Measurements from ENCODE around the gene EEIG2. TPM values are rescaled to one million over a fixed set of nuclear protein-coding genes. Genes with fewer than 3 reads are reported as not detected.

The EEIG2 gene
- total and polyA plus RNA-seq, 9 donors = 5.3 to 37.8 (median 11.3) TPM

- intact Hi-C loops (cut with DNase I) = no loop called here
These were observed 9.3 kb downstream of the EEIG2 start for GRCh38 chr1:108569097-108569728.

GRCh38 chr1:108570128-108570527 is 10.2 kb downstream of the EEIG2 start:
- H3K4me1 ChIP-seq (ENCODE audit: insufficient read depth) = no peaks in the 10 kb centered on the region
- no peak for DNase-seq
- no peaks in the 10 kb centered on the region for H3K9me3 ChIP-seq
- TF ChIP-seq EP300 (IDR thresholded peaks at IDR 0.05) (no peak), CTCF (IDR thresholded peaks at IDR 0.05) (no peak), POLR2A (IDR thresholded peaks at IDR 0.05) (no peak)
- intact Hi-C loops (cut with DNase I) = no loop called here
- no peaks in the 10 kb centered on the region for H3K27me3 ChIP-seq
- H3K27ac ChIP-seq = no peak overlapping the region
- no peak overlapping the region for H3K4me3 ChIP-seq
- H3K36me3 ChIP-seq = no peaks in the 10 kb centered on the region

More at GRCh38 chr1:108569097-108569728, 9.3 kb downstream of the EEIG2 start:
- 95 to 99% (median 97%) methylated on average over 3 of the region's 3 CpGs for WGBS, 3 donors
- no peak overlapping the region for H3K27ac ChIP-seq
- no peak for TF ChIP-seq CTCF (IDR thresholded peaks at IDR 0.05)
- TF ChIP-seq EP300 (IDR thresholded peaks at IDR 0.05) = no peak
- no peak for TF ChIP-seq POLR2A (IDR thresholded peaks at IDR 0.05)
- H3K27me3 ChIP-seq = no peaks in the 10 kb centered on the region
- no peaks in the 10 kb centered on the region for H3K36me3 ChIP-seq
- H3K4me3 ChIP-seq = no peak overlapping the region
- no peaks in the 10 kb centered on the region for H3K9me3 ChIP-seq
- DNase-seq = no peak
- H3K4me1 ChIP-seq (ENCODE audit: insufficient read depth) = no peaks in the 10 kb centered on the region

GRCh38 chr1:108570998-108571401 is 11.1 kb downstream of the EEIG2 start:
- Histone ChIP-seq H3K4me1 (ENCODE audit: insufficient read depth) (no peaks in the 10 kb centered on the region), H3K4me3 (no peak overlapping the region), H3K36me3 (no peaks in the 10 kb centered on the region), H3K27ac (no peak overlapping the region), H3K27me3 (no peaks in the 10 kb centered on the region), H3K9me3 (no peaks in the 10 kb centered on the region)
- intact Hi-C loops (cut with DNase I) = no loop called here
- 90 to 93% (median 91%) methylated on average over 7 of the region's 7 CpGs for WGBS, 3 donors
- TF ChIP-seq EP300 (IDR thresholded peaks at IDR 0.05) = no peak
- TF ChIP-seq POLR2A (IDR thresholded peaks at IDR 0.05) = no peak
- TF ChIP-seq CTCF (IDR thresholded peaks at IDR 0.05) = no peak
- DNase-seq = no peak

GRCh38 chr1:108572182-108572581 is 12.3 kb downstream of the EEIG2 start:
- no peak overlapping the region for H3K4me3 ChIP-seq
- DNase-seq = no peak
- TF ChIP-seq POLR2A (IDR thresholded peaks at IDR 0.05) = no peak
- H3K9me3 ChIP-seq = no peaks in the 10 kb centered on the region
- no peaks in the 10 kb centered on the region for H3K27me3 ChIP-seq
- 87 to 93% (median 90%) methylated on average over 5 of the region's 5 CpGs for WGBS, 3 donors
- H3K36me3 ChIP-seq = no peaks in the 10 kb centered on the region
- H3K4me1 ChIP-seq (ENCODE audit: insufficient read depth) = no peaks in the 10 kb centered on the region
- H3K27ac ChIP-seq = no peak overlapping the region
- intact Hi-C loops (cut with DNase I) = no loop called here

- Histone ChIP-seq H3K4me1 (ENCODE audit: insufficient read depth) (no peaks in the 10 kb centered on the region), H3K36me3 (no peaks in the 10 kb centered on the region), H3K9me3 (no peaks in the 10 kb centered on the region), H3K27me3 (no peaks in the 10 kb centered on the region), H3K4me3 (no peak overlapping the region), H3K27ac (no peak overlapping the region)
- WGBS, 3 donors = 94 to 98% (median 98%) methylated on average over 2 of the region's 2 CpGs
- intact Hi-C loops (cut with DNase I) = no loop called here
- TF ChIP-seq CTCF (IDR thresholded peaks at IDR 0.05) = no peak
- TF ChIP-seq EP300 (IDR thresholded peaks at IDR 0.05) = no peak
- TF ChIP-seq POLR2A (IDR thresholded peaks at IDR 0.05) = no peak
- DNase-seq = no peak
These were observed 13.3 kb downstream of the EEIG2 start for GRCh38 chr1:108573183-108573582.
